BLaER1 (cell line): ENCODE measurements around the gene ELAVL3.

Experiments
- H3K27ac ChIP-seq: shearing (Covaris generic); formaldehyde crosslinking; 2 replicates; pipeline ENCODE4 v1.8.1; 2022
- H3K27me3 ChIP-seq: shearing (Covaris generic); formaldehyde crosslinking; 2 replicates; pipeline ENCODE4 v1.8.1; 2022
- H3K36me3 ChIP-seq: shearing (Covaris generic); formaldehyde crosslinking; 2 replicates; pipeline ENCODE4 v1.8.1; 2022
- H3K4me1 ChIP-seq: shearing (Covaris generic); formaldehyde crosslinking; 2 replicates; pipeline ENCODE4 v1.8.1; 2022
- H3K4me2 ChIP-seq: shearing (Covaris generic); formaldehyde crosslinking; 2 replicates; pipeline ENCODE4 v1.8.1; 2022
- H3K4me3 ChIP-seq: shearing (Covaris generic); formaldehyde crosslinking; 2 replicates; pipeline ENCODE4 v1.8.1; 2022
- H3K9ac ChIP-seq: shearing (Covaris generic); formaldehyde crosslinking; 2 replicates; pipeline ENCODE4 v1.8.1; 2022
- H3K9me3 ChIP-seq: shearing (Covaris generic); formaldehyde crosslinking; 2 replicates; pipeline ENCODE4 v1.8.1; 2022
- H4K20me1 ChIP-seq: shearing (Covaris generic); formaldehyde crosslinking; 2 replicates; pipeline ENCODE4 v1.8.1; 2022
- Cebpa-rat ChIP-seq: shearing (Covaris generic); IDR thresholded peaks from 2 replicates; pipeline ENCODE4 v1.8.1; 2022

The ELAVL3 gene

DNA sequence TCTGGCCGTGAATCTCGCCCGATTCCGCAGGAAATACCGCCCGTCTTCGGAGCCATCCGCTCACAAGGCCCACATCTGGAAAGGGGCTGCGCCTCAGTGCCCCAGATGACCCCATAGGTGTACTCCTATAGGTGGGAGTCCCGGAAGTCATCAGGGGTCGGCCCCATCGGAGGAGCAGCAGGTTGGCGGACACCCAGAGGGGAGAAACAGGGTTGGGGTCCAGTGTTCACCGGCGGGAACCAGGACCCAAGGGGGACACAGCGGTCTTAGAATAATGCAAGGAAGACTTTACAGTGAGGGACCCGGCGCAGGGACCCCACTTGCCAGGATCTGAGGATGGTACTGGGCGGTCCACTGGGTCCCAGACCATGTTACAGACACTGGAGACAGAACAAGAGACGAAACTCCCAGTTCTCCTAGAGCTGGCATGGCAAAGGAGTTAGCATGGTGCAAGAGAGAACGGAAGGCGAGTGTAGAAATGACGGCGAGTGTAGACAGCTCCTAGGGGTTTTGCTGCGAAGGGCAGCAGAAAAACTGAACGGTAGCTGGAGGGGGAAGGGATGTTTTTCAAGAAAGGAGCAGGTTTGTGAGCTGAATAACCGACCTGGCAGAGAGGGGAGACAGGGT, 57.6 kb downstream of the ELAVL3 start:
- H3K9ac ChIP-seq, result no peak overlapping the region
- TF ChIP-seq Cebpa-rat, result no peak
- no peaks in the 10 kb centered on the region for H3K36me3 ChIP-seq
- H3K27me3 ChIP-seq, result peaks cover 59% of the 10 kb centered on the region
- H3K9me3 ChIP-seq, result no peaks in the 10 kb centered on the region; the same call in 1 of the 2 replicates
- H3K4me2 ChIP-seq, result peak overlapping the region; percentile 98
- H3K4me3 ChIP-seq, result peak overlapping the region; percentile 59
- H4K20me1 ChIP-seq, result peaks cover 55% of the 10 kb centered on the region
- H3K4me1 ChIP-seq, result peaks cover 51% of the 10 kb centered on the region
- H3K27ac ChIP-seq, result no peak overlapping the region

DNA sequence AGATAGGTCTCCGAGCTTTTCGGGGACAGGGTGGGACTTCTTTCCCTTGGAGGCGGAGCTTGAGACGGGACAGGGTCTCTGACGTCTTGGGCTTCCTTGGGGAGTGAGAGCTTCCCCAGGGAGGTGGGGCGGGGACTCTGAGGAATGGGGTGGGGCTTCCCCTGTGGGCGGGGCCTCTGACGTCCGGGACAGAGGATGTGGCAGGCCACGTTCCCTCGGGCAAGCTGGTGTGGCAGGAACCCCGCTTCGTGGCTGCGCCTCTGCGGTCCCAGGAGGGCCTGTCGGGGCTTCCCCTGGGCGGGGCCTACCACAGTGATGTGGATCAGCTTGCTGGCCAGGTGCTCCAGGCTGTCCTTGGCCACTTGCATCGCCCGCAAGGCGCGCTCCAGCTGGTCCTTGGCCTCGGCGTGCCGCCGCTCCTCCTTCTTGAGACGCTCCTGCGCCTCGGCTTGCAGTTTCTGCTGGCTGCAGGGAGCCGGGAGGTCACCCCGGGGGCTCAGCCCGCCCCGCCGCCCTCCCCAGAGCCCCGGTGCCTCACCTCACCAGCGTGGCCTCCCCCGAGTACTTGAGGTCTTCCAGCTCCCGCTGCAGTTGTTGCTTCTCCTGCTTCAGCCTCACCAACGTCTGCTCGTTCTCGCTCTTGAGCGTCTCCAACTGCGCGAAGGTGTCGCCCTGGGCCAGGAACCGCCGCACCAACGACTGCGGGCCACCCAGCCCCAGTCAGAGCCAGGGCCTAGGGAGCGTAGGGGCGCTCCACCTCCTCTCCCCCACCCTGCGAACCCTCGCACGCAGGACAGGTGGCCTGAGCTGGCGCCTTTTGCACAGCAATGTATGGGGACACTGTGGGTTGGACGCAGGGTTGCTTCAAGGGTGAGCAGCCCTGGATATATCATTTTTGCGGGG, 58.4 kb downstream of the ELAVL3 start:
- no peak for TF ChIP-seq Cebpa-rat
- Histone ChIP-seq H3K9me3 (no peaks in the 10 kb centered on the region; the same call in 1 of the 2 replicates), H3K4me3 (peak overlapping the region; percentile 59), H3K4me2 (peak overlapping the region; percentile 98), H3K36me3 (no peaks in the 10 kb centered on the region), H3K4me1 (peaks cover 52% of the 10 kb centered on the region), H3K9ac (no peak overlapping the region), H3K27me3 (peaks cover 67% of the 10 kb centered on the region), H4K20me1 (peaks cover 56% of the 10 kb centered on the region), H3K27ac (no peak overlapping the region)

DNA sequence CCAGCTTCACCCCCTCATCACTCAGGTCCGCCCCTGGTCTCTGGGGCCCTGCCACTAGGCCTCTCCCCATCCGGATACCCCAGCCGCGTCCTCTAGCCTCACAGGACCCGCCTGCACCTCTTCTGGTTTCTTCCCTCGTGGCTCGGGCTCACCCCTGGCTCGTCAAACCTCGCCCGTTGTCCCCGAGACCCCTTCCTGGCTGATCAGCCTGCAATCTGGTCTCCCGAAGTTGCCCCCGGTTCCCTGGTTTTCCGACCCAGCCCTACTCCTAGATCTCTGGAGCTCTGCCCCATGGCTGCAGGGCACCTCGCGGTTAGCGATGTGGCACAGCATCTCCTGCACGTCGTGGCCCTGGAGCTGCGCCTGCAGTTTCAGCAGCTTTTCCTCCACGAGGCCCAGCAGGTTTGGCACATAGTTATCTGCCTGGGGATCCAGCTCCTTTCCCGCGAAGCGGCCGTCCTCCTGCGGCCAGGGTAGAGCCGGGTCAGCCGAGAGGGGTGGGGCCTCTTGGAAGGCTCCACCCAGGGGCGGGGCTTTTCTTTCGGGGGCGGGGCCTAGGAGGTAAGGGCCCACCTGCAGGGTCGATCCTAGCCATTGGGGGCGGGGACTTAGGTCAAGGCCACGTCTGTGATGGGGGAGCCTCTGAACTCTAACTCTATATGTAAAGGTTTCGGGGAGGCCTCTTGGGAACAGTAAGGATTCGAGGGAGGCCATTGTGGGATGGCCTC, 59.3 kb downstream of the ELAVL3 start:
- Histone ChIP-seq H3K27me3 (peaks cover 76% of the 10 kb centered on the region), H3K9me3 (no peaks in the 10 kb centered on the region; the same call in 1 of the 2 replicates), H3K4me1 (peaks cover 52% of the 10 kb centered on the region), H3K36me3 (no peaks in the 10 kb centered on the region), H3K9ac (no peak overlapping the region), H4K20me1 (peaks cover 56% of the 10 kb centered on the region), H3K27ac (no peak overlapping the region), H3K4me3 (peak overlapping the region; percentile 59), H3K4me2 (peak overlapping the region; percentile 98)
- TF ChIP-seq Cebpa-rat, result no peak

DNA sequence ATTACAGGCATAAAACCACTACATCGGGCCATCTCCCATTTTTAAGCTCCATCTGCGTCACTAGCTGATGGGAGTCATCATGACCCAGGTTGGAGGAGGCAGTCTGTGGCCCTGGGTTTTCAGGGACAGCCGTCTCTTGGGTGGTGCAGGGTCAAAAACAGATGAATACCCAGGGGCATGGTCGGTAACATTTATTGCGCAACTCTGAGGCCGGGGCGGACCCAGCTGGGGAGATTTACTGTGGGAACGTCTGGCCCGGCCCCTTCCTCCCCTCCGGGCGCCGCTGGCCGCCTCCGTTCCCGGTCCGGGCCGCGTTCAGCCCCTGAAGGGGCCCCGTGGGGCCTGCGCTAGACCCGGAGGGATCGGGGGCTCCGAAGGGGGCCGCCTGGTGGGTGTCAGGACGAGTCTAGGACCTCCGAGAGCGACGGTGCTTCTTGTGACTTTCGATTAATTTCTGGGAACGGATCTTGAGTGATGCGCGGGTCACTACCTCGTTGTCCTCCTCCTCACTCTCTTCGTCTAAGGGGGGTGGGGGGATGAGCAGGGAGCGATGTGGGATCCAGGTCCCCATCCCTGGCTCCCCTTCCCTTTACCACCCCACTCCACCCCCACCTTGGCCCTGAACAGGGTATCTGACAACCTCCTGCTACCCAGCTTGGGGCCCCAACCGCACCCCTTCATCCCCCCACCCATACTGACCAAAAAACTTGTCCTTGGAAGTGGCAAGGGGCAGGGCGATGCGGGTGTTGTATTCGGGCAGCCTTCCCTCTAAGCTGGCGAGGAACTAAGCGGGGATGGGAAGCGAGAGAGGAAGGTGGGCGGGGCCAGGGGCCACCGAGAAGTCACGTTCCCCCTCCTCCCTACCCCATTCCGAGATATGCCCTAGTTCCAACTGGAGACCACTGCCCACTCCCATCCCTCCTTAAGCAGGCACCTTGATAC, 60.1 kb downstream of the ELAVL3 start:
- H3K4me2 ChIP-seq, result peak overlapping the region; percentile 98
- H3K27ac ChIP-seq, result no peak overlapping the region
- H3K27me3 ChIP-seq, result peaks cover 84% of the 10 kb centered on the region
- no peaks in the 10 kb centered on the region for H3K36me3 ChIP-seq
- H3K9ac ChIP-seq, result no peak overlapping the region
- TF ChIP-seq Cebpa-rat, result peak; percentile 99
- H3K9me3 ChIP-seq, result no peaks in the 10 kb centered on the region; the same call in 1 of the 2 replicates
- H3K4me3 ChIP-seq, result peak overlapping the region; percentile 59
- peaks cover 52% of the 10 kb centered on the region for H3K4me1 ChIP-seq
- H4K20me1 ChIP-seq, result peaks cover 56% of the 10 kb centered on the region

DNA sequence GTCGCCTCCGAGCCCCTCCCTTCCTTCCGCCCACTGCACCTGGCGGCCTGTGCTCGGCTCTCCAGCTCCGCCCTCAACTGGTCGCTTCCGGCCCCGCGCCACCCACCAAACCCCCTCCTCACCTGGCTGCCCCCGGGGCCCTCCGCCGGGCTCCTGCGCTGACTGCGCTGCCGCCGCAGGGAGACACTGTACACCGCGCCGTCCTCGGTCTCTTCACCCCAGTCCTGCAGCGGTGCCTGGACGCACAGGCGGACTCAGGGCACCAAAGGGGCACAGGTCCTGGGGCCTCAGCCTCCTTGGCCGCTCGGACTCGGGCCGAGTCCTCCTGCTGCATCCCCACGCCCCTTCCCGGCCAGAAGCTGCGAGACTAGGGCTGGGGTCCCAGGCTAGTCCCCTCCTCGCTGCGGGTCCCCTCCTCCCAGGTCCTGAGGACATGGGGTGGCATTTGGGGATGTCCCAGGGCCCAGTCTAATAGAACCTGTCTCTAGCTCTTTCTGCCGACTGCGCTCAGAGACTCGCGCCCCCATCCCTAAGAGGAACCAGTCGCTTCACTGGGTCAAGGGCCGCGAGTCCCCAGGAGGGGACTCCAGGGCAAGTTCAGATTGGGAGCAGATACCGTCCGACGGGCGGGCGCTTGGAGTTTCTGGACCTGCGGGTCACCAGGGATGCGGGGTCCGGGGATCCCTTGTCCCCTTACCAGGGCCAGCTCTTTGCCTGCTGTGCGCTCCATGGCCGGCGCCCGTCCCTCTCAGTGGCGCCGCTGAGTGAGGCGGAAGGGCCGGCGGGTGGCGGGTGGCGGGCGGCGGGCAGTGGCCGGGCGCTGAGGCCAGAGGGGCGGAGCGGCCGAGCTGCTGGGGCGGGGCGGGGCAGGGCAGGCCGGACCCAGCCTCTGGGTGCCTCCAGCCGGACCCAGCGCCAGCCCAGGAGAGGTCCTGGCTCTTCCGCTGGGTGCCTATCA, 62.0 kb downstream of the ELAVL3 start, which contains the start of gene RGL3:
Gene RGL3, minus strand, starts transcription at position 766 of the 958 bp plus-strand sequence. Its CDS starts 36 bp downstream, at position 730.
- Histone ChIP-seq H3K9ac (no peak within 1 kb of the TSS), H3K4me2 (peak within 1 kb of the TSS; percentile 98), H3K9me3 (no peaks in the 10 kb centered on the region), H3K27me3 (peaks cover 82% of the 10 kb centered on the region), H3K36me3 (no peaks in the 10 kb centered on the region), H3K27ac (no peak within 1 kb of the TSS), H3K4me3 (0 out of 2 replicates have a peak within 1 kb of the TSS, but pooled peaks have one; percentile 36), H4K20me1 (peaks cover 52% of the 10 kb centered on the region), H3K4me1 (peaks cover 48% of the 10 kb centered on the region)
- no peak for TF ChIP-seq Cebpa-rat

DNA sequence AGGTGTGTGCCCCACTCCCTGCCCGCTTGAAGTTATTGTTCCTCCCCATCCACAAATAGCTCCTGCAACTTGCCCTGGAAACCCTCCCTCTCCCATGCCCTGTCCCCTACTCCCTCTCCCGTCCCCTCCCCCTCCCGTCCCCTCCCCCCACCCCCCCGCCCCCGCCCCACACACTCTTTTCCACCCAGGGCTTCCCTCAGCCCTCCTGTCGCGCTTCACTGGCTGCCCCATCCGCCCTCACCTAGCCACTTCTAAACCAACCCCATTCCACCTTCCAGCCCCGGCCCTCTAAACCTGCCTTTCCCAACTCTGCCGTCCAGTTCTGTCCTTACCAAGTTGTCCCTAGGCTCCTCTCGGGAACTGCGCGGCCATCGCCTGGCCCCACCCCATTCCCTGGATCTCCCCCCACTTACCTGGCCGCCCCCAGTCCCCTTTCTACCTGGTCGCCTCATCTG, 62.7 kb downstream of the ELAVL3 start:
- Histone ChIP-seq H4K20me1 (peaks cover 45% of the 10 kb centered on the region), H3K4me2 (peak overlapping the region; percentile 54), H3K9me3 (no peaks in the 10 kb centered on the region), H3K4me1 (peaks cover 40% of the 10 kb centered on the region), H3K36me3 (no peaks in the 10 kb centered on the region), H3K9ac (no peak overlapping the region), H3K27me3 (peaks cover 75% of the 10 kb centered on the region), H3K4me3 (0 out of 2 replicates have a peak overlapping the region, but pooled peaks have one; percentile 36), H3K27ac (no peak overlapping the region)
- no peak for TF ChIP-seq Cebpa-rat

DNA sequence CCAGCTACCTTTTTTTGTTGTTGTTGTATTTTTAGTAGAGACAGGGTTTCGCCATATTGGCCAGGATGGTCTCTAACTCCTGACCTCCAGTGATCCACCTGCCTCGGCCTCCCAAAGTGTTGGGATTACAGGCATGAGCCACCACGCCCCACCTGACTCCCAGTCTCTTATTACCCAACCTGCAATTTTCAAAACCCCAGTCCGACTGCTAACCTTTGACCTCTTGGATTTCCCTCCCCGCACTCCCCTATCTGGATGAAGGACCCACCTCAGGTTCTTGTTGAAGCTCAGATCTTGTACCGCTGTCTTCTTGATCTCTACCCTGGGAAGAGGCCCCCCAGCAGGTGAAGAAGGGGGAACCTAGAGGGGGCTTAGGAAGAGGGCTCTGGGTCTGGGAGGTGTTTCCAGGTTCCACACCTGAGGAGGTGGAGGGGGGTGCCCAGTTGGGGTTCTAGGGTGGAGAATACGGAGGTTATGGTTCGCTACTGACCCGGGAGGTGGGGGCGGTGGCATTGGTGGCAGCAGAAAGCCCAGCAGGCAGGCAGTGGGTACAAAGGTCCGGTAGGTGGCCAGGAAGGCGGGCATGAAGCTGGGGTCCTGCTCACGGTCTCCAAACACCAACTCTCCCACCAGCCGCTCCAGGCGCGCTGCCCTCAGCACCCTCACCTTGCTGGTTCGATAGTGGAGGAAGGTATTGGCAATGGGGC, 64.3 kb downstream of the ELAVL3 start:
- H3K9ac ChIP-seq, result no peak overlapping the region
- H3K27me3 ChIP-seq, result peaks cover 61% of the 10 kb centered on the region
- TF ChIP-seq Cebpa-rat, result no peak

More for the DNA sequence above, 64.3 kb downstream of the ELAVL3 start:
- no peaks in the 10 kb centered on the region for H3K9me3 ChIP-seq
- no peak overlapping the region for H3K27ac ChIP-seq
- peaks cover 30% of the 10 kb centered on the region for H4K20me1 ChIP-seq
- H3K4me2 ChIP-seq, result no peak overlapping the region
- H3K4me1 ChIP-seq, result peaks cover 24% of the 10 kb centered on the region
- H3K36me3 ChIP-seq, result no peaks in the 10 kb centered on the region
- H3K4me3 ChIP-seq, result no peak overlapping the region
